MG63 (cell line): ENCODE results near the gene TSPAN9. TPM values are rescaled to one million over a fixed set of nuclear protein-coding genes. Genes with fewer than 3 reads are reported as not detected.
A peak's percentile ranks its signal among the peaks of the same experiment; 100 is the strongest.

Source experiments
- DNase-seq: peaks from one replicate; pipeline ENCODE4 v3.0.0-alpha.2; 2020
- H3K27me3 ChIP-seq: fragments of 250-450 bp; sonication (Bioruptor Pico); 2 replicates; pipeline ENCODE4 v1.5.1; 2020; ENCODE audit warnings: mild to moderate bottlenecking, moderate library complexity
- H3K36me3 ChIP-seq: fragments of 250-450 bp; sonication (Bioruptor Pico); 2 replicates; pipeline ENCODE4 v1.5.1; 2020; ENCODE audit warnings: mild to moderate bottlenecking, moderate library complexity
- H3K4me3 ChIP-seq: fragments of 250-450 bp; sonication (Bioruptor Pico); 2 replicates; pipeline ENCODE4 v1.5.1; 2020; ENCODE audit warnings: mild to moderate bottlenecking, moderate library complexity
- H3K9me3 ChIP-seq: fragments of 250-450 bp; sonication (Bioruptor Pico); 2 replicates; pipeline ENCODE4 v1.5.1; 2020; ENCODE audit warnings: mild to moderate bottlenecking, moderate library complexity
- total RNA-seq: library from RNA; depleted of rRNA; stranded (reverse); fragments of >200 nt; shearing (Covaris generic); gene quantifications from 2 replicates; pipeline ENCODE4 v1.2.3, GENCODE V29; 2014; ENCODE audit warnings: low replicate concordance

Gene TSPAN9
- total RNA-seq, 1 experiment from 2014 or later, result 25.8 TPM

DNA sequence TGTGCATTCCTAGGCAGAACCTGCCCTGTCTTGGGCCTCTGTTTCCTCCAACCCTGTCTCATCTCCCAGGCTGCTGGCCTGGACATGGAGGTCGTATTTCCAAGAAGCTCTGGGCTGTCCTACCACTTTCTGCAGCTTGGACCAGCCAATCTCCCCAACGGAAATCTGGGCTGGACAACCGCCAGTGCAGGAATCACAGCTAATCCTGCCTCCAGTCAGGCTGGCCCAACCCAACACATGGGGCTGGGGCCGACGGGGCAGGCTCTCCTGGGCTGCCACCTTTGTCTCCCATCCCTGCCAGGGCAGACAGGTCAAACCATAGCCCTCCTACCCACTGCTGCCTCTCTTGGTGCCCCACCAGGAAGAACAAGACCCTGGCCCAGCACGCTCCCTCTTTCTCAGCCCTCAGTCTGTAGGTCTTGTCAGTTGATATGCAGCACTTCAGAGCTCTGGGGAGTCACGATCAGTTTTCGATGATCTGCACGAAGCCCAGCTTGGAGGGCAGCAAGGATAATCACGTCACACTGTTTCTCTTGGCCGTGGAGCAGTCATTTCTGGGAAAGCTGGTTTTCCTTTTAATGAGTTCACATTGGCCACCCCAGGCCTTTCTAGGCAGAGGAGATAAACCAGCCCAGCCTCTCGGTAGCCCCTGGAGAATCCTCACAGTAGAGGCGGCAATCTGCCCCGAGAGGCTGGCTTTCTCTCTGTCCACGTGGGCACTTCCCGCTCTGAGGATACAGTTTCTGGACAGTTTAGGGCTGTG is 218.6 kb downstream of the TSPAN9 start:
- Histone ChIP-seq H3K4me3 (no peak overlapping the region), H3K9me3 (no peaks in the 10 kb centered on the region), H3K36me3 (no peaks in the 10 kb centered on the region), H3K27me3 (no peaks in the 10 kb centered on the region)
- peak; percentile 68 for DNase-seq

DNA sequence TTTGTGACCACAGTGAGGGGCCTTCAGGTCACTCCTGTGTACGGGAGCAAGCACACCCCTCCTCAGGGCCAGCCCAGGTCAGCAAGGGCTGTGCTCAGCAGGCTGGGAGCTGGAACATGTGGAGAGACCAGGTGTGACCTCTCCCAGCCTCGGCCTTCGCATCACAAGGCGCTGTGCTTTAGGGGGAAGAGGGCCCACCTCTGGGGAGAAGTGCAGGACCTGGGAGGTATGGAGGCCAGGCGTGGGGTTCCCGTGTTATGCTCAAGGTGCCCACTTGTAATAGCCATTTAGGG is 219.2 kb downstream of the TSPAN9 start:
- Histone ChIP-seq H3K27me3 (no peaks in the 10 kb centered on the region), H3K36me3 (no peaks in the 10 kb centered on the region), H3K9me3 (no peaks in the 10 kb centered on the region), H3K4me3 (no peak overlapping the region)
- DNase-seq, result no peak

DNA sequence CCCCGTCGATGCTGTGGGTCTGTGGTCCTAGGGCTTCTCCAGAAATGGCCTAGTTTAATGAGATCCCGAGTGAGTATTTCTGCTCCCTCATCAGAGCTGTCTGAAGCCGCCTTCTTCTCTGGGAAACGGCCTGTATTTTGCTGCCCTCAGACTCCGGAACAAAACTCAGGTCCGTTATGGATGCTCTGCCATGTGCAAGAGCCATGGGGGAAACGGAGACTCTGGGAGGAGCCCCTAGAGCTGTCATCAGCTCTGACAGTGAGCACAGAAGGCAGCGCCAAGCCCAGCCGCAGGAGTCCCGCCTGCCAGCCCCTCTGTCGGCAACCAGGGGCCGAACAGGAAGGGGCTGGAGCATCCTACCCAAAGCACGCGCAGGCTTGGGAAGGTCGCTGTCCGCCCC is 221.4 kb downstream of the TSPAN9 start:
- Histone ChIP-seq H3K27me3 (no peaks in the 10 kb centered on the region), H3K4me3 (no peak overlapping the region), H3K9me3 (no peaks in the 10 kb centered on the region), H3K36me3 (no peaks in the 10 kb centered on the region)
- no peak for DNase-seq

DNA sequence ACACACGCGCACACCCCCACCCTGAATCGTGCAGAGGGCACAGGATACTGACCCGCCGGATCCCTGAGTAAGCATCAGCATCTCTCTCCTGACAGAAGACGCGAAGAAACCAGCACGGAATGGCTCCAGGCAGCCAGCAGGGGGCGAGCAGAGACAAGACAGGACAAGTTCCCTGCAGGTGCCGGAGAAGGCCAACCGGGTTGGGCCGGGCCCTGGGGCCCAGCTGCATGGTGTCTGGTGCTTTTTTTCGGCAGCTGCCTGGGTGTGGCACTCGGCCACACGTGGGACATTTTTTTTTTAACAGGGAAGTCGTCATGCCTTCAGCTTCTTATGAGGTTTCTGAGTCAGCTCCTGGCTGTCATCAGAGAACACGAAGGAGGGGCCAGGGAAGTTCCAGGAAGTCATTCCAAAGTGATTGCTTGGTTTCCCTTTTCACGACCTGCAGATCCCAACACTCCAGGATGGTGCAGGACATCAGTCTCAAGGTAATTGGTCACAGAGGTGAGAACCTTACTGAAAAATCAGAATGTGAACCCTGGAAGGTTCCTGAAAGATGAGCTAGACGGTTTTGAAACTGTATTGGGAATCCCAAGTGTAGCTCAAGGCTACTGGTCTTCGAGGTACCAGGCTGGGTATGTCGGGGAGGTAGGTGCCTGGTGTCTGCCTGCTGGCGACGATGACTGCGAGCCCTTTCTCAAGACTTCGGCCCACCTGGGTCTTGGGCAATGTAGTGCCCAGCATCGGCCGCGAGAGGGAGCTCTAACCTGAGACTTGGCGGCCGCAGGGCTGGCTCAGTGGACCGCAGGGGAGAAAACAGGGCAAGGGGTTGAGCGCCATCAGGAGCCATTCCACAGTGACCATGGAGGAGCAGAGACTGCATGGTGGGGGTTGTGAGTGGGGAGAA is 223.0 kb downstream of the TSPAN9 start:
- Histone ChIP-seq H3K36me3 (no peaks in the 10 kb centered on the region), H3K9me3 (no peaks in the 10 kb centered on the region), H3K4me3 (no peak overlapping the region), H3K27me3 (no peaks in the 10 kb centered on the region)
- DNase-seq, result peak; percentile 95

DNA sequence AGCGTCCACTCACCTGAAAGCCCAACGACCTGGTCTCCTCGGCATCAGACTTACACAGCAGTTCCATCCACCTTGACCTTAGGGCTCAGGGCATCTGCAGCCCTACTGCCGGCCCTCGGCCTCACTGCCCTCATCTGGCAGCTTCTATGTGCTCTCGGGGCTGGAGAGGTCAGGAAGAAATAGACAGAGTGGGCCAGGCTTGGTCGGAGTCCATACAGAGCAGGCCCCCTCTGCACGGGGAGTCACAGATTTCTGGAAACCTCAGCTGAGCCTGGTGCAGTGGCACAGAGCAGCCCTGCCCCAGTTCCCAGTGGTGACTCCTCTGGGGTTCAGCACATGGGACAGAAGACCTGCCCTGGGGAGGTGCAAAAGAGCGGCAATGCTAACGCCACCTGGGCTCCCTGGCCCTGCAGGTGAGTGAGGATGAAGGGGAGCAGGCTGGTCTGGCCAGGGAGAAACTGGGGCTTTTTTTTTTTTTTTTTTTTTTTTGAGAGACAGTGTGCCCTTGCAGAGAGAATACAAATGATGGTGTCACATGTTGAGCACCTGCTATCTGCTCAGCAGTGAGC is 223.7 kb downstream of the TSPAN9 start:
- no peaks in the 10 kb centered on the region for H3K27me3 ChIP-seq
- no peaks in the 10 kb centered on the region for H3K36me3 ChIP-seq
- DNase-seq, result no peak
- no peak overlapping the region for H3K4me3 ChIP-seq
- H3K9me3 ChIP-seq, result no peaks in the 10 kb centered on the region

DNA sequence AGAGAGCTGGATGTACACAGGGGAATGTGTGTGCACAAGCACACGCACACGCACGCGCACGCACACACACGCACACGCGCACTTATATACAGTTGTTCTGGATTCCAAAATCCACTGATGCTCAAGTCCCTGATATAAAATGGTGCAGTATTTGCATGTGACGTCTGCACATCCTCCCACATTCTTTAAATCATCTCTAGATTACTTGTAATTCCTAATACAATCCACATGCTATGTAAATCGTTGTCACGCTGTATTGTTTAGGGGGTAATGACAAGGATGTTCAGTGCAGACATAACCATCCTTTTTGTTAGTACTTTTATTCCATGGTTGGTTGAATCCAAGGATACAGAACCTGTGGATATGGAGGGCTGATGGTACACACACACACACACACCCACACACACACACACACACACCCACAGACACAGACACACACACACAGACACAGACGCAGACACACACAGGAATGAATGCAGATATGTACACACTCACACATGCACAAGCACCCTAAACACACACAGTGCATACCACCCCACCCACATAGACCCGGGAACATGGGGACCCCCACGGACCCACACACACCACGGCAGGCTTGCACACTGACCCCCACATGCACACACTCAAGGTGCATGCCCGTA is 225.3 kb downstream of the TSPAN9 start:
- Histone ChIP-seq H3K36me3 (no peaks in the 10 kb centered on the region), H3K9me3 (no peaks in the 10 kb centered on the region), H3K27me3 (no peaks in the 10 kb centered on the region), H3K4me3 (no peak overlapping the region)
- no peak for DNase-seq

DNA sequence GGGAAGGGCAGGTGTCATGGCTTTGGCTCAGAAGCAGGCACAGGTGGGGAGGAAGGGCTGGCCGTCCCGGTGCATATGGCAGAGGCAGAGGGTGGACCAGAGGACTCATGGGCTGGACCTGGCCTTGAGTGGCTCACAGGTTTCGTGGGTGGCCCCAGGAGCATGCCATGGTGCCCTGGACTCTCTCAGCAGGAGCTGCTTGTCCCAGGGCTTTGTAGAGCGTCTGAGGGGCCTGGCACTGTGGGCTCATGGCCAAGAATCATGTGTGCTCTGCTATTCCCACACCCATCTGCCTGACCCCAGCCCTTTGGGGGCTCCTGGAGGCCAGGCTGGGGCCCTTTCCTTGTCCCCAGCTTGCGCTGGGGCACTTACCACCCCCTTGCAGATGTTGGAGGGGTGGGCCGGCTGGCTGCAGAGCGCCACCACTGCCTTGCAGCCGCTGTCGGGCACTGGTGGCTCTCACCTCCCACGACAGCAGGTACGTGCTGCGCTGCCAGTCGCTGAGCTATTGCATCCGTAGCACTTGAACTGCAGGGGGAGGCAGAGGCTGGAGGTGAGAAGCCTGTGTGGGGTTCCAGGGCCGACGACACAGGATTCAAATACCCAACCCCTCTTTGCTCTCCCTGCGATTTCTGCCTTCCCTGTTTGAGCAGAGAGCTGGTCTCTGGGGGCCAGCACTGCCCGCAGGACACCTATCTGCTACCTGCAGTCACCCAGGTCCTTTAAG is 226.4 kb downstream of the TSPAN9 start:
- no peak for DNase-seq
- H3K9me3 ChIP-seq, result no peaks in the 10 kb centered on the region
- no peaks in the 10 kb centered on the region for H3K36me3 ChIP-seq
- H3K27me3 ChIP-seq, result no peaks in the 10 kb centered on the region
- H3K4me3 ChIP-seq, result no peak overlapping the region

DNA sequence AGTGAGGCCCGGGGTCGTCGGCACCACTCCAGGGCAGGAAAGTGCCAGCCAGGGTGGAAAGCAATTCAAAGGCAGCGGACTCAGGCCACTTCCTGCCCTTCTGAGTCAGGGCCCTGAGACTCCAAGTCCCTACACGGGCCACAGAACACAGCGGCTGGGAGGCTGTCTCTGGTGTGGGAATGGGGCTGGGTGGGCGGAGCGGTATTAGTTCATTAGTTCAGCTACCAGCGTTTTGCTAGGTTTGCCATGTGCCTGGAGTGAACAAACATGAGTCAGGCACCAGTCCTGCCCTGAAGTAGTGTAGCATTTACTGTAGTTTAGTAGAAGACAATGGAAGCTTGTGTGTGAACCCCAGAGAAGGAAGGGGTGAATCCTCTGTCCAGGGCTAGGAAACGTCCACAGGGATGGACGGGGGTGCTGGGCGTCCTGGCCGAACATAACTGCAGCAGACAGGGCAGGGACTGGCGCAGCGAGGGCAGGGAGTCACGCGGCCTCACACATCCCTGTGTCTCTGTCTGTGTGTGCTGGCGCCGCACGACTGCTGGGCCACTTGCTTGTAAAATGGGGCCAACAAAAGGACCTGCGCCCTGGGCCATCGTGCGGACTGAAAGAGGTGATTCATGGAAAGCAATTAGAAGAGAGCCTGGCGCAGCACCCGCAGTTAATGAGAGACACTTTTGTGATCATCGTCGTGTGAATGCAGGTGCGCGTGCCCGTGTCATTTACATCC is 227.4 kb downstream of the TSPAN9 start:
- Histone ChIP-seq H3K36me3 (no peaks in the 10 kb centered on the region), H3K27me3 (no peaks in the 10 kb centered on the region), H3K9me3 (no peaks in the 10 kb centered on the region), H3K4me3 (no peak overlapping the region)
- peak; percentile 83 for DNase-seq

DNA sequence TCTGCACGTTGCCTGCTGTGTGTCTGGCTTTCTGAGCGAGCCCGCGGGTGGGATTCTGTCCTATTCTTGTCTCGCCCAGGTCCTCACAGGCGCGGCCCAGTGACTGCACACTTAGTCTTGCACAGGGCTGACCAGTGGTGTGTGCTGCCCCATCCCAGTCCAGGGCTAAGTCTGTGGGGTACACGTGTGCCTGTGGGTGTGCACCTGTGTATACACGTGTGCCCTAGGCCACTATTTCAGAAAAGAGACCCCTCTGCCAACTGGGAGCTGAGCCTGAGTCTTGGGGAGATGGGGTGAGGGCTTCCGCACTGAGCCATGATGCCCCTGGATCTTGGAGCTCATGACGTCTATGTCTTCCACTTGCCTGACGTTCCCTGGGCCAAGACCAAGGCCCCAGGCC is 228.3 kb downstream of the TSPAN9 start:
- Histone ChIP-seq H3K9me3 (no peaks in the 10 kb centered on the region), H3K27me3 (no peaks in the 10 kb centered on the region), H3K4me3 (no peak overlapping the region), H3K36me3 (no peaks in the 10 kb centered on the region)
- DNase-seq, result no peak

DNA sequence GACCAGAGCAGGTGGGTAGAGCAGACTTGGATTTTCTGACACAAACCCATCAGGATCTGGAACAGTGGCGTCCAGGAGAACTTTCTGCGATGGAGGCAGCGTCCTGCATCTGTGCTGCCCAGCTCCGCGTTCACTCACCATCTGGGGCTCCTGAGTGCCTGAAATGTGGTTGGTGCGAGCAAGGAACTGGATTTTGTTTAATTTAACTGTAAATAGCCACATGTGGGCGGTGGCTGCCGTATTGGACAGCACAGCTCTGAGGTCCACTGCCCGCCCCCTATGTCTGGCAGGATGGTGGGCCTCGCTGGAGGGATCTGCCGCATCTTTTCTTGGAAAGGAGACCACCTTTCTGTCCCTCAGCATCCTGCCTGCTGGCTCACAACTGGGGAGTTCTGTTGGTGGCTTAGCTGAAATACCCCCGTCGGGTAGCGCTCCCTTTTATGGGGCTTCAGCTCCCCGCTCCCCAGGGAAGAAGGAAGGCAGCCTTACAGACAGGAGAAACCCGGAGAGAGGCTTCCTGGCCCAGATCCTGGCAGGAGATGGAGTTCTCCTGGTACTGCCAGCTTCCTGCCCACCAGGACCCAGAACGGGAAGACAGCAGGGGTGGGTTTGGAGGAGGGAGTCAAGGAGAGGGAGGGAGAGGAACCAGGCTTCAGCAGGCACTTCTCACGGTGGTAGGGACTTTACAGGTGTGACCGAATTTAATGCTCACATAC is 228.9 kb downstream of the TSPAN9 start:
- Histone ChIP-seq H3K4me3 (no peak overlapping the region), H3K36me3 (no peaks in the 10 kb centered on the region), H3K9me3 (no peaks in the 10 kb centered on the region), H3K27me3 (no peaks in the 10 kb centered on the region)
- DNase-seq, result no peak

DNA sequence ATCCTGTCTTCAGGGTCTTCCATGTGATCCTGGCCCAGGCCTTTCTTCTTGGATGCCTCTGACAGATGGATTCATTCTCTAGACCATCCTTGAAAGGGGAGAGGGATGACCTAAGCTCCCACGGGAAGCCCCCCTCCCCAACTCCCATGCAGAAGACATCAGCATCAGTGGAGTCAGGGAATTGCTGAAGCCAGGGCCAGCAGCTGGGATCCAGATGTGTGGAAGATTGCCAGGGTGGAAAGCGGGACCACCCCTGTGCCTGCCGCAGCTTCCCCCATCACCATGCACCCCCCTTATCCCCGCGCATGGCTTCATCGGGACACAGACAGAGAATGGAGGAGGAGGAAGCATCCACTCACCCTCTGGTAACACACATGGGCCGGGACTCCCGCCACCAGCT is 230.2 kb downstream of the TSPAN9 start:
- Histone ChIP-seq H3K9me3 (no peaks in the 10 kb centered on the region), H3K27me3 (no peaks in the 10 kb centered on the region), H3K4me3 (no peak overlapping the region), H3K36me3 (no peaks in the 10 kb centered on the region)
- no peak for DNase-seq

DNA sequence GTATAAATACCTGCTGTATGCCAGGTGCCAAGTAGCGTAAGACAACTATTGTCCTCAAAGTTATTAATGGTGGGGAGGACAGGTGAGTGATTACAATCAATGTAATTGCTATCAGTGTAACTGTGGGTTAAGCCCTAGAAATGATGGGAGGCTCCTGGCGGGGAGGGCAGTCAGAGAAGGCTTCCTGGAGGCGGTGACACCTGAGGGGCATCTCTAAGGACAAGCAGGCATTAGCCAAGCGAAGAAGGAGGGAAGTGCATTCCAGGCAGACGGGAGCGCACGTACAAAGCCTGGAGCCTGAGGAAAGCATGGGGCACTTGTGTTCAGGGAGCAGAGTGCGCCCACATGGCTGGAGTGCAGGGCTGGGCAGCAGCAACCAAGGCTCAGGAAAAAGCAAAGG is 230.9 kb downstream of the TSPAN9 start:
- DNase-seq, result no peak

DNA sequence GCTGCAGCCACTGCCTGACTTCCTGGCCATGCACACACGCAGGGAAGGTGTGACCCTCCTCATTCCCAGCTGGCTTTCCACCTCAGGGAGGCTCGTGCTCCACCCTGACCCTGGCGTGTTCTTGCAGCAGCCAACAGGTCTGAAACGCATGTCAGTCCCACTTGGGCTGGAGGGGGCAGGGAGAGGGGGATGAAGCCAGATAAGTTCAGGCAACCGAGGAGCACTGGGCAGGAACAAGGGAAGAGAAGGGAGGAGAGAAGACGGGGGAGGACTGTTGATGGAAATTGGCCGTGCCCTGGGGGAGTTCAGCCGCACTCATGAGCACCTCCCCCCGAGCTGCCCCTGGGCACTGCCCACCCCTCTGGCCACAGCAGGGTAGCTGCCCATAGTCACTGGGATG is 231.4 kb downstream of the TSPAN9 start:
- Histone ChIP-seq H3K9me3 (no peaks in the 10 kb centered on the region), H3K4me3 (no peak overlapping the region), H3K36me3 (no peaks in the 10 kb centered on the region), H3K27me3 (no peaks in the 10 kb centered on the region)
- DNase-seq, result no peak

More for the DNA sequence above, 230.9 kb downstream of the TSPAN9 start:
- Histone ChIP-seq H3K36me3 (no peaks in the 10 kb centered on the region), H3K4me3 (no peak overlapping the region), H3K9me3 (no peaks in the 10 kb centered on the region), H3K27me3 (no peaks in the 10 kb centered on the region)

DNA sequence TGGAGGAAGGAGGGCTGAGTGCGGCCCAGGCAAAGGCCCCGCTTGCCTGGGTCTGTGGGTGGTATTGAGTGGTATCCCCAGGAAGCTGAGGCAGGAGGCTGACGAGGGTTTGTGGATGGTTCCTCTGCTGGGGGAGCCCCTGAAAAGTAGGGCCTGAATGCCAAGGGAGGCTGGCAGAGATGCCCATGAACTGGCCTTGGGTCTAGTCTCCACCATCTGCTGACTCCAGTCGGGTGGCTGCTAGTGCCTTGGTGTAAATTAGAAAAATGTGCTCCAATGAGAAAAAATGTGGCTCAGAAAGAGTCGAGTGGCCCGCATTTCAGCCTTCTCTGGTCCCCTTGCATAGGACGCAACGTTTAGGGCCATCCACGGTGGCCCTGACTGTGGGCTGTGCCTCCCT is 232.6 kb downstream of the TSPAN9 start:
- H3K36me3 ChIP-seq, result no peaks in the 10 kb centered on the region
- H3K9me3 ChIP-seq, result no peaks in the 10 kb centered on the region
- H3K4me3 ChIP-seq, result no peak overlapping the region
- no peaks in the 10 kb centered on the region for H3K27me3 ChIP-seq
- no peak for DNase-seq

DNA sequence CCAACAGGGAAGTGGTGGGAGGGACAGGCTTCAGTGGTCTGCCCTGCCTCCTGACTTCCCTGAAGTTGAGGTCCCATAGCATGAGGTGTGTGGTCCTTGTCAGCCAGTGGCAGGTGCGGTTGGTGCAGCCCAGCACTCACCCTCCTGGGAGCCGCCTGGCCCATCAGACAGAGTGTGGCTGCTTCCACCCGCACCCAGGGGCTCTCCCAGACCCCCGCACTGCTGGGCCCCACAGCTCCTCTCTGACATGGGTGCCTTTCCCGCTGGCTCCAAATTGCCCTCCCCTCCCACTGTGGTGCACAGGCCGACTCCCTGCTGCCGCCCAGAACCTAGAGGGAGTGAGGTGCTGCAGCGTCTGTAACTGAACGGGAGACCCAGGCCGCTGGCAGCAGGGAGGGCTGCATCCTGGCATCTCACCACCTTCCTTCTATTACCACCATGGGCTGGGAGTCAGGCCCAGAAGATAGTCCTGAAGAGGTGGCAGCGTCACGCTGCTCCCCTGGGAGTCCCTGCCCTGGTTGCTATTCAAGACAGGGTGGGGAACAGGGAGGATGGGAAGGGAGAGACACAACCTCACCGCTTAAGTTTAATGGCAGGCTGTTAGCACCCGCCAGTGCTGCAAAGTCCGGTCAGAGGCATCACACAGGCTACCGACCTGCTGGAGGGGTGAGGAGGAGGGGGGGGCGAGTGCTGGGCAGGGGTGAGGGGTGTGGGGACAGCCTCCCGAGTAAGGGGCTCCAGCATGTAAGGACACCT is 233.3 kb downstream of the TSPAN9 start:
- Histone ChIP-seq H3K9me3 (no peaks in the 10 kb centered on the region), H3K36me3 (no peaks in the 10 kb centered on the region), H3K27me3 (no peaks in the 10 kb centered on the region), H3K4me3 (no peak overlapping the region)
- DNase-seq, result no peak
